OCI-LY7 (cell line): ENCODE results near the gene TMEM144. TPM values are rescaled to one million over a fixed set of nuclear protein-coding genes. Genes with fewer than 3 reads are reported as not detected.

ENCODE experiments used
- BruUV-seq: library from RNA; stranded (reverse); fragments of 400-500 nt; replicated peaks from 2 replicates; lab custom pipeline; 2021; lab: Mats Ljungman, UMichigan
- CTCF ChIA-PET: fragments of 300-600 bp; sonication (Branson Sonifier 250); formaldehyde crosslinking; loops from one replicate; lab custom pipeline; 2022; ENCODE audit warnings: antibody characterized with exemption; ENCODE audit not compliant: unreplicated experiment; lab: Charles Lee
- POLR2A ChIA-PET: fragments of 300-600 bp; sonication (Branson Sonifier 250); formaldehyde crosslinking; loops from one replicate; lab custom pipeline; 2022; ENCODE audit warnings: antibody characterized with exemption; lab: Charles Lee
- DNase-seq: peaks from one replicate; pipeline ENCODE4 v3.0.0-alpha.2; 2015; ENCODE audit warnings: low spot score
- H2AFZ ChIP-seq: fragments of 200-600 bp; sonication (generic), shearing (Covaris generic); 2 replicates; pipeline ENCODE4 v1.6.1; 2014; ENCODE audit warnings: mild to moderate bottlenecking, antibody characterized with exemption, low read length, moderate library complexity
- H3K27ac ChIP-seq: fragments of 200-600 bp; sonication (generic); 2 replicates; pipeline ENCODE4 v1.5.1; 2014; ENCODE audit warnings: mixed run types, low read depth, mild to moderate bottlenecking, moderate library complexity, low read length, inconsistent platforms; ENCODE audit not compliant: poor library complexity, severe bottlenecking
- H3K36me3 ChIP-seq: fragments of 200-600 bp; sonication (generic); 2 replicates; pipeline ENCODE4 v1.6.1; 2014; ENCODE audit warnings: mild to moderate bottlenecking, antibody characterized with exemption, low read length, moderate library complexity, mixed read lengths; ENCODE audit not compliant: insufficient read depth
- H3K4me1 ChIP-seq: fragments of 200-600 bp; sonication (generic); 2 replicates; pipeline ENCODE4 v1.5.1; 2014; ENCODE audit warnings: mild to moderate bottlenecking, low read length; ENCODE audit not compliant: insufficient read depth, poor library complexity, severe bottlenecking
- H3K4me2 ChIP-seq: fragments of 200-600 bp; sonication (generic); 2 replicates; pipeline ENCODE4 v1.6.1; 2014; ENCODE audit warnings: mild to moderate bottlenecking, low read length
- H3K4me3 ChIP-seq: fragments of 200-600 bp; sonication (generic); 2 replicates; pipeline ENCODE4 v1.5.1; 2014; ENCODE audit warnings: mild to moderate bottlenecking, low read depth, low read length; ENCODE audit not compliant: poor library complexity, severe bottlenecking
- H3K79me2 ChIP-seq: fragments of 200-600 bp; sonication (generic); 2 replicates; pipeline ENCODE4 v1.6.1; 2016; ENCODE audit warnings: low read depth, mild to moderate bottlenecking, low read length, moderate library complexity, mixed read lengths; ENCODE audit not compliant: insufficient read depth
- H3K9me2 ChIP-seq: fragments of 200-600 bp; sonication (generic); 2 replicates; pipeline ENCODE4 v1.6.1; 2016; ENCODE audit warnings: mild to moderate bottlenecking, low read length, mixed read lengths; ENCODE audit not compliant: insufficient read depth
- H3K9me3 ChIP-seq: fragments of 200-600 bp; sonication (generic); 2 replicates; pipeline ENCODE4 v1.6.1; 2014; ENCODE audit warnings: mild to moderate bottlenecking, mixed run types, low read length, mixed read lengths
- H4K20me1 ChIP-seq: fragments of 200-600 bp; sonication (generic); 2 replicates; pipeline ENCODE4 v1.6.1; 2014; ENCODE audit warnings: mild to moderate bottlenecking, antibody characterized with exemption, low read length, moderate library complexity, mixed read lengths; ENCODE audit not compliant: insufficient read depth
- CTCF ChIP-seq: fragments of 200-600 bp; sonication (generic); conservative IDR thresholded peaks from 2 replicates; pipeline ENCODE4 v1.5.1; 2014; ENCODE audit warnings: mild to moderate bottlenecking, antibody characterized with exemption, low read length, moderate library complexity, mixed read lengths
- EZH2phosphoT487 ChIP-seq: fragments of 200-600 bp; sonication (generic); IDR thresholded peaks from 2 replicates; pipeline ENCODE4 v1.6.1; 2018; ENCODE audit warnings: low read depth, borderline replicate concordance, mild to moderate bottlenecking, mixed run types, antibody characterized with exemption, low read length, moderate library complexity, mixed read lengths
- intact Hi-C: fragments of 100-400 bp; cut with micrococcal nuclease; formaldehyde crosslinking; loops from one replicate; pipeline ENCODE4 v1.10.0; 2022; ENCODE audit not compliant: unreplicated experiment
- total RNA-seq, 2 experiments: library from RNA; depleted of rRNA in 1 of 2; stranded (reverse); fragments of >200 nt in 1 of 2; shearing (Covaris generic) in 1 of 2; gene quantifications; 2 replicates each; pipeline ENCODE4 v1.2.3, GENCODE V29; 2014 to 2022

The TMEM144 gene
- total RNA-seq, 2 experiments from 2014 or later: 0.30 TPM; not detected in 1

DNA sequence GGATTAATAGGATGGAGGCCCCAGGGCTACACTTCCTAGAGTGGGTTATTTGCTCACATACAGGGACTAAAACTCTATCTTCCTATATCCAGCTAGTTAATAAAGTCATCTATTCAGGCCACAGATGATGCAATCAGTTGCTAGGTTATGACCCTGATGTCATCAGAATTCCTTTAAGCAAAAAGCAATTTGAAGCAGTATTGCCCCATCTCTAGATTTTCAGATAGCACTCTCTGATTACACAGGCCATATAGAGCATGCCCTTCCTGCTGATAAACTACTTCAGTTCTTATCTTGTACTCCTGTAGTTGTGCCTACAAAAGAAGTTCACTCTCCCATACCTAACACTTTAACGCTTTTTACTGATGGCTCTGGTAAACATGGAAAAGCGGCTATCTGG is 84.8 kb downstream of the TMEM144 start:
- DNase-seq: no peak
- H3K79me2 ChIP-seq: no peaks in the 10 kb centered on the region
- no peak overlapping the region for H2AFZ ChIP-seq
- POLR2A ChIA-PET: no interaction called here
- no peak overlapping the region for H3K27ac ChIP-seq
- no peaks in the 10 kb centered on the region for H3K9me2 ChIP-seq
- no peaks in the 10 kb centered on the region for H3K4me1 ChIP-seq
- no TSS peak for BruUV-seq
- TF ChIP-seq EZH2phosphoT487 (no peak), CTCF (no peak)
- H3K4me3 ChIP-seq: no peak overlapping the region
- H4K20me1 ChIP-seq: no peaks in the 10 kb centered on the region
- CTCF ChIA-PET: no interaction called here
- intact Hi-C loops: no loop called here
- no peak overlapping the region for H3K4me2 ChIP-seq
- no peaks in the 10 kb centered on the region for H3K36me3 ChIP-seq
- H3K9me3 ChIP-seq: no peaks in the 10 kb centered on the region

GRCh38 chr4:158297866-158298265 is 87.6 kb downstream of the TMEM144 start:
- H3K4me3 ChIP-seq: no peak overlapping the region
- no peaks in the 10 kb centered on the region for H3K9me3 ChIP-seq
- no TSS peak for BruUV-seq
- intact Hi-C loops: no loop called here
- H3K9me2 ChIP-seq: no peaks in the 10 kb centered on the region
- no peaks in the 10 kb centered on the region for H4K20me1 ChIP-seq
- no peak for DNase-seq
- H3K4me2 ChIP-seq: no peak overlapping the region
- H2AFZ ChIP-seq: no peak overlapping the region
- no peaks in the 10 kb centered on the region for H3K4me1 ChIP-seq
- no peak overlapping the region for H3K27ac ChIP-seq
- POLR2A ChIA-PET: no interaction called here
- H3K79me2 ChIP-seq: no peaks in the 10 kb centered on the region
- CTCF ChIA-PET: no interaction called here
- no peaks in the 10 kb centered on the region for H3K36me3 ChIP-seq
- TF ChIP-seq EZH2phosphoT487 (no peak), CTCF (no peak)

DNA sequence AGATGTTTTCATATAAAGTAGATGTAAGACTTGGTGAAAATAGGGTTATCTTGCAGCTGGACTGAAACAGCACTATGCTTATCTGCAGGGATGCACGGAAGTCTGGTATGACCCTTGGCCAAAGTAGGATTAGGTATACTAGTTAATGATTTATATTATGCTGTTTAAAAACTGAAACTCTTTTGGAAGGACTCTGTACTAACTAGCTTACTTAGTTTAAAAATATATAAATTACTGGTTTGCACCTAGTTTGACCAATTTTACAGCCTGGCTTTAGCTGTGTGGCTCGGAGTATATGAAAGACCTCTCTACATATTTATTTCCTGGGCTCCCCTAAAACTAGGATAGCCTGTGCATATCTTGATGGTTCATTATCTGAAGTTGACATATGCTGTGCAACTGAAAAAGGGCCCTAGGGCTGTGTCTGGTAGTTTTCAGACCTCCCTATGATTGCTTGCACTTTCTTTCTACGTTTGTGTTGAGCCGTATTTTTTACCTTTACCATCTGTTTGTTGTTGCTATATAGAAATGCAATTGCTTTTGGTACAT is 89.2 kb downstream of the TMEM144 start:
- H3K79me2 ChIP-seq: no peaks in the 10 kb centered on the region
- intact Hi-C loops: no loop called here

More for the DNA sequence above, 89.2 kb downstream of the TMEM144 start:
- no peaks in the 10 kb centered on the region for H3K36me3 ChIP-seq
- H3K4me2 ChIP-seq: no peak overlapping the region
- no peaks in the 10 kb centered on the region for H4K20me1 ChIP-seq
- no peaks in the 10 kb centered on the region for H3K9me2 ChIP-seq
- no peaks in the 10 kb centered on the region for H3K4me1 ChIP-seq
- H3K27ac ChIP-seq: no peak overlapping the region
- H3K9me3 ChIP-seq: no peaks in the 10 kb centered on the region
- no peak for TF ChIP-seq EZH2phosphoT487
- TF ChIP-seq CTCF: no peak
- POLR2A ChIA-PET: no interaction called here
- no peak overlapping the region for H2AFZ ChIP-seq
- CTCF ChIA-PET: no interaction called here
- no TSS peak for BruUV-seq
- DNase-seq: no peak
- H3K4me3 ChIP-seq: no peak overlapping the region
